Body of pancreas (tissue), 4 donors: ENCODE results near the gene CIAO2A. TPM values are rescaled to one million over a fixed set of nuclear protein-coding genes. Genes with fewer than 3 reads are reported as not detected.
"Not testable (repeated sequence)": the region's sequence is repeated elsewhere in the genome, so short reads cannot be mapped to it uniquely, and the experiment has no call there.

Experiments
- ATAC-seq: fragments of 150-250 bp; one replicate; pipeline ENCODE4 v1.9.1; 2016
- DNase-seq, 4 donors: peaks; one replicate each; pipeline ENCODE4 v3.0.0-alpha.2; 2019
- H3K27ac ChIP-seq, 4 donors: fragments of 200-600 bp; sonication (generic); 1 replicate in 3 of 4; 2 replicates in 1 of 4; pipeline versions ENCODE4 v1.5.1 to v1.6.1; 2016 to 2019; ENCODE audit warnings: mild to moderate bottlenecking in 1 of 4, mixed read lengths in 1 of 4, moderate library complexity in 1 of 4
- H3K27me3 ChIP-seq, 2 donors: fragments of 200-600 bp; sonication (generic); one replicate each; pipeline ENCODE4 v1.6.0; 2016; ENCODE audit warnings: mild to moderate bottlenecking in 1 of 2
- H3K36me3 ChIP-seq, 2 donors: fragments of 200-600 bp; sonication (generic); replicated peaks in 1 of 2; 2 replicates each; pipeline ENCODE4 v1.5.1; 2016; ENCODE audit warnings: low read depth in 2 of 2; ENCODE audit not compliant: insufficient read depth in 1 of 2
- H3K4me1 ChIP-seq: fragments of 200-600 bp; sonication (generic); one replicate; pipeline ENCODE4 v1.6.0; 2016
- H3K4me3 ChIP-seq, 2 donors: fragments of 200-600 bp; sonication (generic); 1 replicate in 1 of 2; 2 replicates in 1 of 2; pipeline ENCODE4 v1.5.1; 2016 to 2019
- H3K9me3 ChIP-seq, 3 donors: fragments of 200-600 bp; sonication (generic); 1 replicate in 2 of 3; 2 replicates in 1 of 3; pipeline ENCODE4 v1.5.1; 2016
- POLR2A ChIP-seq, 3 donors: fragments of 450-650 bp; IDR thresholded peaks; one replicate each; pipeline ENCODE4 v1.6.1; 2016; ENCODE audit warnings: antibody characterized with exemption in 3 of 3, mild to moderate bottlenecking in 2 of 3
- WGBS, 2 donors: methylation state at CpG; one replicate each; pipeline ENCODE4 v1.1.5; 2017; 5-methylcytosine and 5-hydroxymethylcytosine counted together
- intact Hi-C: fragments of 100-400 bp; cut with DNase I; formaldehyde crosslinking; loops from one replicate; pipeline ENCODE4 v1.15.1; 2023
- total RNA-seq, 2 donors: library from RNA; depleted of rRNA; stranded (reverse); fragments of >200 nt; gene quantifications; one replicate each; pipeline ENCODE4 v1.1.0, GENCODE V29; 2016
- TF ChIP-seq, protein P1 (sequence below), 7 experiments: fragments of 450-650 bp in 4 of 7; fragments of 200-600 bp in 3 of 7; sonication (generic) in 3 of 7; IDR thresholded peaks; one replicate each; pipeline ENCODE4 v1.5.1; 2016 to 2019; ENCODE audit warnings: antibody characterized with exemption in 7 of 7

The CIAO2A gene
- total RNA-seq, 2 donors from 2014 or later = 48.1 to 57.1 TPM

DNA sequence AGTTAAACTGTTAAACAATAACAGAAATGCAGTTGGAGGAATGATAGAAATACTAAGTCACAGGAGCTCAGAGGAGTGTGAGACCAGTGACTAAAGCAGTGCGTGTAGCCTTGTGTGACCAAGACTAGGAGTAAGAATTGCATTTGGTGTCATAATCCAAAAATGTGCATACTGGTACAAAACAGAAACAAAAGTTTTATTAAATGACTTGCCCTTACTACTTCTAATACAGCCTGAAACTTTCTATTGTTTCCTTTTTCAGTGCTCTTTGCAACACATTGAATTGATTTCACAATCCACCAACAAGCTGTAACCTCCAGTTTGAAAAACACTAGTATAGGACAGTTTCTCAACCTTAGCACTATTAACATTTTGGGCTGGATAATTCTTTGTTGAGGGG, 19.3 kb upstream of the CIAO2A start:
- intact Hi-C loops = no loop called here
- Histone ChIP-seq H3K4me3 (no peak overlapping the region), H3K4me1 (peaks cover 29% of the 10 kb centered on the region), H3K27me3 (no peaks in the 10 kb centered on the region), H3K27ac (no peak overlapping the region), H3K9me3 (no peaks in the 10 kb centered on the region), H3K36me3 (peaks cover 0 to 17% of the 10 kb centered on the region in 2 donors)
- DNase-seq (no peak), ATAC-seq (no peak)
- TF ChIP-seq, protein P1, sequence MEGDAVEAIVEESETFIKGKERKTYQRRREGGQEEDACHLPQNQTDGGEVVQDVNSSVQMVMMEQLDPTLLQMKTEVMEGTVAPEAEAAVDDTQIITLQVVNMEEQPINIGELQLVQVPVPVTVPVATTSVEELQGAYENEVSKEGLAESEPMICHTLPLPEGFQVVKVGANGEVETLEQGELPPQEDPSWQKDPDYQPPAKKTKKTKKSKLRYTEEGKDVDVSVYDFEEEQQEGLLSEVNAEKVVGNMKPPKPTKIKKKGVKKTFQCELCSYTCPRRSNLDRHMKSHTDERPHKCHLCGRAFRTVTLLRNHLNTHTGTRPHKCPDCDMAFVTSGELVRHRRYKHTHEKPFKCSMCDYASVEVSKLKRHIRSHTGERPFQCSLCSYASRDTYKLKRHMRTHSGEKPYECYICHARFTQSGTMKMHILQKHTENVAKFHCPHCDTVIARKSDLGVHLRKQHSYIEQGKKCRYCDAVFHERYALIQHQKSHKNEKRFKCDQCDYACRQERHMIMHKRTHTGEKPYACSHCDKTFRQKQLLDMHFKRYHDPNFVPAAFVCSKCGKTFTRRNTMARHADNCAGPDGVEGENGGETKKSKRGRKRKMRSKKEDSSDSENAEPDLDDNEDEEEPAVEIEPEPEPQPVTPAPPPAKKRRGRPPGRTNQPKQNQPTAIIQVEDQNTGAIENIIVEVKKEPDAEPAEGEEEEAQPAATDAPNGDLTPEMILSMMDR (IDR thresholded peaks at IDR 0.05) = no peak
- no peak for TF ChIP-seq POLR2A (IDR thresholded peaks at IDR 0.05)
- 92 to 97% methylated on average over 1 of the region's 1 CpG for WGBS, 2 donors

DNA sequence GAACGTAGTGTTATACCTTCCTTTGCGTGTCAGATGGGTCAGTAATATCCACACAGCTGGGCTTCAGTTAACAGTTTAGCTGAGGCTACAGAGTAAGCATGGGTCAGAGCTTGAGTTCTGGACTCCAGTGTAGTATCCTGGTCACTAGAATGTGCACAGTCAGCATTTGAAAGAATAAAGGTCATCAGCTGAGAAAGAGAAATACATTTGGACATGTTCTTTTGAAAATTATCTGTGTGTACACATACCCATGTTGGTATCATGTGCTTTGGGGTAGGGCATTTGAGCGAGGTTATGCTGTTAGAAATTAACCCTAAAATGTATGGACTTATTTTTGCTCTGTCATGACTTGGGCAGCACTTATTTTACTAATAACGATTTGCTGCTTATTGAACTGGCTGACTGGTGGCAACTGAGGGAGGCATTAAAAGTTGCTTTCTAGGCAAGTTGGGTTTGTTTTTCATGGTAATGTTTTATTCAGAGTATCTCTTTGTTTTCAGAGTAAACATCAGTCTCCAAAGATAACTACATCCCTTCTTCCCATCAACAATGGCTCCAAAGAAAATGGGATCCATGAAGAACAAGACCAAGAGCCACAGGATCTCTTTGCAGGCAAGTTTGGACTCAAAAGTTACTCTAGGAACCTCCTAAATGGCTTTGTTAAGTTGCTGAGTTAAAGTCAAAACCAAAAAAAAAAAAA, 18.6 kb upstream of the CIAO2A start:
- WGBS, 2 donors = 34 to 45% methylated on average over 4 of the region's 4 CpGs
- H3K27me3 ChIP-seq = no peaks in the 10 kb centered on the region
- no peak overlapping the region for H3K4me3 ChIP-seq
- peaks cover 36% of the 10 kb centered on the region for H3K4me1 ChIP-seq
- ATAC-seq (peak; percentile 66), DNase-seq (no peak)
- peaks cover 0 to 15% of the 10 kb centered on the region in 2 donors for H3K36me3 ChIP-seq
- intact Hi-C loops = no loop called here
- peak overlapping the region in 1 of 4 donors; percentile 35 for H3K27ac ChIP-seq
- no peaks in the 10 kb centered on the region for H3K9me3 ChIP-seq
- TF ChIP-seq POLR2A (IDR thresholded peaks at IDR 0.05) = no peak
- TF ChIP-seq, protein P1 (IDR thresholded peaks at IDR 0.05) = no peak

DNA sequence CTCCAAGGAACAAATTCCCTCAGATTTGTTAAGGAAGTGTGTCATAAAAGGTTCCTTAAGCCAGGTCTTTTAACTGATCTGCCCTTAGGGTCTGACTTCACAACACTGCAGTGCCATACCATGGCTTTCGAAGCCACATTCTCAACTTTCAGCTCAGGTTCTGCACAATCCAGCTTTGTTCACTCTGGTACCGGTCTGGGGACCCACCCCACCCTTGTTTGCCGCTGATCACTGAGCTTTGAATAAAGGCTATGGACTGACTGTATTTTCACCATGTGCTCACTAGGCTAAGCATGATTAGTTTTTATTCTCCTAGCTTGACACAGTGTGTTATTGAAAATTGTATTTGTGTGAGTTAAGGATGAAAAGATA, 18.0 kb upstream of the CIAO2A start:
- Histone ChIP-seq H3K4me3 (no peak overlapping the region), H3K4me1 (peaks cover 37% of the 10 kb centered on the region)
- TF ChIP-seq, protein P1 (IDR thresholded peaks at IDR 0.05) = no peak
- TF ChIP-seq POLR2A (IDR thresholded peaks at IDR 0.05) = no peak

DNA sequence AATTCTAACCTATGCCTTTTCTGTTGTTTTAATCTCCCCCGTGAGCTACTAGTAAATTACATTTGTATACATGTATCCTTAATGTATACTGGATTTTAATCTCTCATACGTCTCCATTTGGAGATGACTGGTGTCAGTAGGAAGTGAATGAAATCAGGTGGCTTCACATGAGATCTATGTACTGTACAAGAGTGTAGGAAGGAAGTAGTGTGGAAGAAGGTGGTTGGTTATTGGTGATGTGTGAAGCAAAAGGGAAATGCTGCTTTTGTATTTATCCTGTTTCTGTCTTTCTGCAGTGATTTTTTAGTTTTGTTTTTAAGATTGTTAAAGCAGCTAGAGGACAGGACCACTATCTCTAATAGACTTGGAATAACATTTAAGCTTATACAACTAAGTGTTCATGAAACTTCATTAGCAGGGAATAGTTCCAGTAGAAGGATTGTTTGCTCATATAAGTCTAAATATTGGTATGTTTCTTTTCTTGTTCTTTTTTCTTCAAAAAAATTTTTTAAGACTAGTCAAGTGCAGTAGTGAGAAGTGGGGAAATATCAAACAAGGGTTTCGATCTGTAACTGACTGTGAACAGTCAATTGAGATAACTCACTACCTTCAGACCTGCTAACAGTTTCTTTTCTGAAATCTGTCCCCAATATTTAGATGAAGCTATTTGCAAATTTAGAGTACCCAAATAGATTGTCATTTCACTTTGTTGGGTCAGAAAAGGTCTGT, 17.5 kb upstream of the CIAO2A start:
- DNase-seq (no peak), ATAC-seq (no peak)
- intact Hi-C loops = no loop called here
- no peak overlapping the region for H3K4me3 ChIP-seq
- peaks cover 37% of the 10 kb centered on the region for H3K4me1 ChIP-seq
- WGBS, 2 donors = 65 to 68% methylated on average over 3 of the region's 3 CpGs
- no peak for TF ChIP-seq POLR2A (IDR thresholded peaks at IDR 0.05)
- TF ChIP-seq, protein P1 (IDR thresholded peaks at IDR 0.05) = peak in 1 of 7 experiments; percentile 2
- peaks cover 0 to 11% of the 10 kb centered on the region in 2 donors for H3K36me3 ChIP-seq
- no peaks in the 10 kb centered on the region for H3K9me3 ChIP-seq
- H3K27me3 ChIP-seq = no peaks in the 10 kb centered on the region
- H3K27ac ChIP-seq = no peak overlapping the region

More for the DNA sequence above, 18.0 kb upstream of the CIAO2A start:
- Histone ChIP-seq H3K27me3 (no peaks in the 10 kb centered on the region), H3K36me3 (peaks cover 0 to 15% of the 10 kb centered on the region in 2 donors), H3K27ac (peak overlapping the region in 1 of 4 donors; percentile 35), H3K9me3 (no peaks in the 10 kb centered on the region)
- DNase-seq = no peak
- ATAC-seq = no peak
- WGBS, 2 donors = 39 to 57% methylated on average over 3 of the region's 3 CpGs
- intact Hi-C loops = no loop called here

DNA sequence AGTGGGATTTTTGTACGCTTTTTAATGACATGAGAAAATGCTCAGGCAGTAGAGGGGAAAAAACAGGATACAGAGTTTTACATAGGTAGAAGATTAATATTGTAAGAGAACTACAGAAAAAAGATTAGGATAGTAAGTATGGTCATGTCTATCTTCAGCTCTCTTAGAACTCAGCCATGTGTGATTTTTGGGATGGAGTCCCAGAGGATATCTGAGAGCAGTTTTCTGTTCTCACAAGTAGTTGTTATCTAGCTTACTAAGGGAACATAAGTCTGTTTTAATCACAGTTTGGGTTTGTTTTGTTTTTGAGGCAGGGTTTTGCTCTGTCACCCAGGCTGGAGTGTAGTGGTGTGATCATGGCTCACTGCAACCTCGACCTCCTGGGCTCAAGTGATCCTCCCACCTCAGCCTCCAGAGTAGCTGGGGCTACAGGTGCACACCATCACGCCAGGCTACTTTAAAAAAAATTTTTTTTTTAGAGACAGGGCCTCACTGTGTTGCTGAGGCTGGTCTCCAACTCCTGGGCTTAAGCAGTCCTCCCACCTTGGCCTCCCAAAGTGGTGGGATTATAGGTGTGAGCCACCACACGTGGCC, 16.6 kb upstream of the CIAO2A start:
- H3K27me3 ChIP-seq, H3K36me3 ChIP-seq, intact Hi-C loops, H3K27ac ChIP-seq, DNase-seq, H3K4me3 ChIP-seq, H3K9me3 ChIP-seq, ATAC-seq: not testable (repeated sequence)
- WGBS, 2 donors = 92 to 95% methylated on average over 4 of the region's 4 CpGs
- H3K4me1 ChIP-seq = peaks cover 42% of the 10 kb centered on the region
